GM18502 (cell line): Measurements from ENCODE around the gene NOS1AP.
"Not testable (repeated sequence)": the region's sequence is repeated elsewhere in the genome, so short reads cannot be mapped to it uniquely, and the experiment has no call there.

ENCODE experiments used
- ATAC-seq: cut with Tn5 transposase; IDR thresholded peaks from one replicate; pipeline ENCODE4 v1.9.1; 2021; ENCODE audit warnings: mild to moderate bottlenecking; ENCODE audit not compliant: unreplicated experiment, poor library complexity

The NOS1AP gene

DNA sequence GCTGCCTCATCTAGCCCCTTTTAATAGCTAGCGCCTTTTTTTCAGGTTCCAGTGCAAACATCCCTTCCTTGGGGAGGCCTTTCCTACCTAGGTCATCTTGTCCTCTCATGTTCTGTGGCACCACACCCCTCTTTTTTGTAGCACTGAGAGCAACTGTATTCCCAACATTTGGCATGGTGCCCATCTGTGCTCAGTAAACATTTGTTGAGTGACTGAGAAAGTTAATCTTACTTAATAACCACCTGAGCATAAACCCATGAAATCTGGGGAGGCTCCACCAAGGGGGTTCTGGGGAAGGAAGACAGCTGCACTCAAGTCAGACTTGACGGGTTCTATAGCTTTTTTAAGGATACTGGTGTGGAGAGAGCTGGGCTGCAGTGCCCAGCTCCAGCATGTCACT lies 90.0 kb downstream of the NOS1AP start:
- ATAC-seq, result no peak

DNA sequence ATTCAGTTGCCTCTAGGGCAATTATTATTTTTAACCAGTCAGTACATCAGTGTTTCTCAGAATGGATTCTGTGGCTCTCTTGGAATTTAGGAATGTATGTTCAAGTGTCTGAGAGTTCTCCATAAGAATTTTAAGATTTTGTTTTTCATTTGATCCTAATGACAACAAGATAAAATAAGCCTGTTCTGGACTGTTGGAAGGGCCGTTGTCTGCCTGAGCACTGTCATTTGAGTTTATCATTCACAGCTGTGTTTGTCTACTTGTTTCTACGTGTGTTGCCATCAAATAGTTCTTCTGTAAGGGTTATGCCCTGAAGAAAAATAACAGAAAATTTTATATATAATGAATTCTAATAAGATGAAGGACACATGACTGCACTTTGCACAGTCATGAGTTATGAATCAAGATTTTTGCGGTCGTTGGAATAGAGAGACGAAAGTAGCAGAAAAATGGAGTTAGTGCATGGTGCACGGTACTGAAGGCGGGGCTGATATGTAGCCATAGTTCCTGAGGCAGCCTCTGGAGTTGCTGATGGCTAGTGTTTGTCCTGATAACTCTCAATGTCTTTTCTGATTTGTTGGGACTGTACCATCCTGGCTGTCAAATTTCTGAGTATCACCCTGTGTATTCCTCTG lies 92.5 kb downstream of the NOS1AP start:
- no peak for ATAC-seq

DNA sequence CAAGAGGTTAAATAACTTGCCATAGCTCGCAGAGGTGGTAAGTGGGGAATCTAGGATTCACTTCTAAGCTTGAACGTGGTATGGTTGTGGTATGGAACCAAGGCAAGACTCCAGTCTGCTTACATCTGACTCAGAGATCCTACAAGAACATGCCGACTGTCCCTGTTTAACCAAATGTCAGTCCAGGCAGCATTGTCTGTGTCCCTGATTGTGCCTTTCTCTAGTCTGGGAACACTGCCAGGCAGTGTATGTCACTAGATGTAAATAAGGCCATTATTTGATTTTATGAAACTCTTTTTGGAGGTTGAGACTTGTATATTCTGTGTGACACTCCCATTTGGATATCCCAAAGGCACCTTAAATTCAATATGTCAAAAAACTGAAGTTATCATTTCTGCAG lies 96.0 kb downstream of the NOS1AP start:
- no peak for ATAC-seq

DNA sequence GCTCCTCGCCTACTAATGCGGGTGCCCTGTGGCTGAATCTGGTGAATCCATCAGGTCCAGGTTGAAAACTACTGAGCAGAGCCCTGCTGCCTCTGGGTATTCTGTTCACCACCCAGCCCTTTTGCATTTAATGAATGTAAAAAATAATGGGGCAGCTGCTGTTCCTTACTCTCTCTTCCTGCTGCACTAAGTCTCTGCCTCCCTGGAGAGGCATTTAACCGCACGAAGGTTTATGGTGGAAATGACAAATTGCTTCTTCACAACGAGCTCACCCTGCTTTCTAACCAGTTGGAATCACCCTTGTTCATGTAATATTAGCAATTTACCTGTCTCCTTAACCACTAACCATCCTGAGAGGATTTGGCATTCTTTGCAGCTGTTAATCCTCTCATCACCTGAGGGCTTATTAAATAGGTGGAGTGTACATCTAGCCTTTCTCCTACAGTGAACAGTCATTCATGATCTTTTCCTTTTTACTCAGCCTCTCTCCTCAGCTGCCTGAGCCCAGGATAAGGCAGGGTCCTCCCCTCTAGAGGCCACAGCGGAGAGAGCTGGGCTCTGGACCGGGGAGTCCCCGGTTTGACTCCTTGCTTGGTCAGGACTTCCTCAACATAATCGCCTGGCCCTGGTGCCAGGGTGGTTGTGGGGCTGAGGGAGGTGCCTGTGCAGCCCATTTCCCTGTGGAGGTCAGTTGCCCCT lies 97.6 kb downstream of the NOS1AP start:
- no peak for ATAC-seq

DNA sequence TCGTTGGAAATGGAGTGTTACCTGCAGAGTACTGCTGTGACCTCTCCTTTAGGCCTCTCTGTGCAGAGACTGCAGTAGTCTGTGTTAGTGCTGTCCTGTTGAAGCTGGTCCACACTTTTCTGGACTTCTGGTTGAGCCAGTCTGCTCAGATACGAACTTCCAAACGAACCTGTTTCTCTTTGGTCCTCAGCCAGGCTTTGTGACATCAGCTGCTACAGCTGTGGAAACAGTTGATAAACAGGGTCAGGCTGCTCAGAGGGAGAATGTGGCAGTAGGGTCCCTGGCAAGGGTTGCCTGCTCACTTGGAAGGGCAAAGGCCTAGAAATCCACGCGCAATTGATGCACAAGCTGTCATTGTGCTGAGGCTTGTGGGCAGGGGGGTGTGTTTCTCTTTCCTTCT lies 98.8 kb downstream of the NOS1AP start:
- no peak for ATAC-seq

DNA sequence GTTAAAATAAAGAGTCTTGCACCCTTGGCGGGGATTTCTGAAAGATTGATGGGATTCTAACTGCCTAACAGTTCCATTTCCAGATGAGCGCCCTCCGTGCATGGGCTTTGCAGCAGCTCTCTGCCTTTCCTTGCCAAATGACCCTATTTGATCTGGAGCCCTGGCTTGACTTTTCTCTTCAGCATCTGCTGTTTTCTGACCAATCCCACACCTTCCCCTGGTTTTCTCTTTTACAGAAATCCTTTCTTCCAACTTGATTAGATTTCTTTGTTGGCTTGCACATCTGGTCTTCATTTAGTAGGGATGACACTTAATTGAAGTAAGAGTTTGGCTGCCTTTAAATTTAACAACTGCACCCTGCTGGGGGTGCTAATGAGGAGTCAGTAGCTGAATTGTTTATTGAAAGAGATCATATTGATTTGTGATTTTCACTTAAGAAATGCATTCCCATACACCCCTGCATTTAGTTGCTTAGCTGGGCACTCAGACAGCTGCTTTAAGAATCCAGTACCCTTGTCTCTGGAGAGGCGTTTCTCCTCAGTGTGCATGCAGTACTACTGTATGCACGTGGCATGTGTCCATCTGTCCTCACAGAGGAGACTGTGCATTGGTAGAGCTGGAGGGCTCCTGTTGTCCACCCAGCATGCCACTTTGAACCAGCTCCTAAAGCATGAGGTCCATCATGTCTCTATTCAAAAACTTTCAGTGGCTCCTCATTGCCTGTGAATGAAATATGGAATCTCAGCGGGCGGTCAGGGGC lies 99.7 kb downstream of the NOS1AP start:
- no peak for ATAC-seq

DNA sequence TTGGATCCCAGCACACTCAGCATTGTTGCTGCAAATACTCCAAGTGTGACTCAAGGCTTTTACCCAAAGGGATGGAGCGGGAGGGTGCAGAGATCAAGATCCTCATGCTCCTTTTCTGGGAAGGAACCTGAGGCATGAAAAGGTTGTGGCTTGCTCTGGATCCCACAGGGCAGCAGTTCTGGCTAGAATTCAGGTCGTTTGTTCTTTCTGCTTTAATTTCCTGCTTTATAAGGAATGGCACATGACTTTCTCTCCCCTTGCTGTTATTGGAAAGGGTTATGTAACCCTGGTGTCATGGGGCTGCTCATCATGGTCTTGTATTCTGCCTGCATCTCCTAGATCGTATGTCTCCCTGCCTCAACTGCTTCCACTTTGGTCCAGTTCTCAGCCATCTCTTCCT lies 101.6 kb downstream of the NOS1AP start:
- ATAC-seq, result no peak

DNA sequence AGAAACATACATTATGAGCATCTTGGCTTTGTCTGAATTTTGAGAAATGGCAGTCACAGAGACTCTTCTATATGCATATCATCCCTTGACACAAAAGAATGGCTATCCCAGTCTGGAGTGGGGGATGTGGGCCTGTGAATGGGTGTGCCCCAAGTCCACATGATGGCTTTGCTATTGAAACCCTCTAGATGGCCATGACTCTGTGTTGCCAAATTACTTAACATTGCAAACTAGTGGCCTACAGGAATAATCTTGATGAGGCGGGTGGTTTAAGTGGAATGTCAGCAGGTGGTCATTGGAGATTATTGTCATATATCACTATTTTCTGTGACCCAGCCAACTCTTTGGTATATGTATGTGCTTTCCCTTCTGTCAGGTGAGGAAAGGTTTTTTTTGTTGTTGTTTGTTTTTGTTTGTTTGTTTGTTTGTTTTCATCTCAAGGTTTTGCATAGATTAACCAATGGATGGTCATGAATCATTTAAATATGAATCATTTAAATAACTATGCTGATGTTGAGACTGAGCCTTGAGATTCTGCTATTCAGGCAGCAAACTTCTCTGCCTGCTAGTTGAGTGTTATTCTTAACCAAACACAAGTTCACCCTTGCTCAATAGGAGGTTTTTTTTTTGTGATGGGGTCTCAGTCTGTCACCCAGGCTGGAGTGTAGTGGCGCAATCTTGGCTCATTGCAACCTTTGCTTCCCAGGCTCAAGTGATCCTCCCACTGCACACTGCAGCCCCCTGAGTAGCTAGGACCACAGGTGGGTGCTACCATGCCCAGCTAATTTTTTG lies 103.0 kb downstream of the NOS1AP start:
- ATAC-seq, result no peak

DNA sequence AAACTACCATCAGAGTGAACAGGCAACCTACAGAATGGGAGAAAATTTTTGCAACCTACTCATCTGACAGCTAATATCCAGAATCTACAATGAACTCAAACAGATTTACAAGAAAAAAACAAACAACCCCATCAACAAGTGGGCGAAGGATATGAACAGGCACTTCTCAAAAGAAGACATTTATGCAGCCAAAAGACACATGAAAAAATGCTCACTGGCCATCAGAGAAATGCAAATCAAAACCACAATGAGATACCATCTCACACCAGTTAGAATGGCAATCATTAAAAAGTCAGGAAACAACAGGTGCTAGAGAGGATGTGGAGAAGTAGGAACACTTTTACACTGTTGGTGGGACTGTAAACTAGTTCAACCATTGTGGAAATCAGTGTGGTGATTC lies 104.1 kb downstream of the NOS1AP start:
- not testable (repeated sequence) for ATAC-seq

DNA sequence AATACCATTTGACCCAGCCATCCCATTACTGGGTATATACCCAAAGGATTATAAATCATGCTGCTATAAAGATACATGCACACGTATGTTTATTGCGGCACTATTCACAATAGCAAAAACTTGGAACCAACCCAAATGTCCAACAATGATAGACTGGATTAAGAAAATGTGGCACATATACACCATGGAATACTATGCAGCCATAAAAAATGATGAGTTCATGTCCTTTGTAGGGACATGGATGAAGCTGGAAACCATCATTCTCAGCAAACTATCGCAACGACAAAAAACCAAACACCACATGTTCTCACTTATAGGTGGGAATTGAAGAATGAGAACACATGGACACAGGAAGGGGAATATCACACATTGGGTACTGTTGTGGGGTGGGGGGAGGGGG lies 104.5 kb downstream of the NOS1AP start:
- not testable (repeated sequence) for ATAC-seq

DNA sequence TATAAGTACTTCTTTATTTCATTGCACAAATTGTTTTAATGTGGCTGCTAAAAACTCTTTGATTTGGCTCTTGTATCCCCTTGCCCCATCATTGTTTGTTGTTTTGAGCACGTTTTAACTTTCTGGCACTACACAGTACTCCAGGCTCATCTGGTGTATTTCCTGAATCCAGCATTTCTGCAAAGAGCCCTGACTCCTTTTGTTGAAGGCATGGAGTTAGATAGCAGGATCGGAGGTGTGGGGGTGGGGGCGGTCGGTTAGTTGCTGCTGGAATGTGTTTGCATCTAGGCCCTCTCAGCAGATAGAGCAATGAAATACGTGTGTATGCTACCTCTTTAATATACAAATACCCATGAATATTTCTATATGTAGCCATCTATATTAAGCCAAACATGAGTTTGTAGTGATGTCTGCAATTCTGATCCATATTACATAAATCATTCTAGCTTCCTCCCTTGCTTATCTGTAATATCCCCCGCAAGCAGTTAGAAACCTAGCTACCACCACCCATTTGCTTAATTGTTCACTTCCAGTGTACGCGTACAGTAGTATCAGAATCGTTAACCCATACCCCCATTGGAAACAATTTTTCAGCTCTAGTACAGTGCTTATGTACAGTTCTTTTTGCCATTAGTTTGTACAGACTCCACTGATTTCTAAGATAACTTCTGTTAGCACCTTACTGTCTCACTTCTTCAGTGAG lies 106.0 kb downstream of the NOS1AP start:
- no peak for ATAC-seq

DNA sequence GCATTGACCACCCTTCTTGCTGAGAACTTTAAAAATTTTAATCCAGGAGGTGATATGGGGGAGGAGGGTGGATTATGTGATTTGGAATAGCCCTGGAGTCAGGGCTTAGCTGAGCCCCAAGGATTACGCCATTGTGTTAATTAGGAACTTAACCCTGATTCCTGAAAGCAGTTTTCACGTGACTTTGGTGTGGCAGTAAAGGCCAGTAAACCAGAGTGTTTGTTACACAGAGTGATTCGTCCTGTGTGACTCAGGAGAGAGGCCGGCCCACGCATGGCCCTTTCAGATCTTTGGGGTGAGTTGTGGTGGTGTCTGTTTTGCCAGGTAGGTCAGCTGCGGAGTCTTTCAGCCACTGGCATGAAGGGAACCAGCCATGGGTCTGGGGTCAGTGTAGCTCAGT lies 107.6 kb downstream of the NOS1AP start:
- no peak for ATAC-seq

DNA sequence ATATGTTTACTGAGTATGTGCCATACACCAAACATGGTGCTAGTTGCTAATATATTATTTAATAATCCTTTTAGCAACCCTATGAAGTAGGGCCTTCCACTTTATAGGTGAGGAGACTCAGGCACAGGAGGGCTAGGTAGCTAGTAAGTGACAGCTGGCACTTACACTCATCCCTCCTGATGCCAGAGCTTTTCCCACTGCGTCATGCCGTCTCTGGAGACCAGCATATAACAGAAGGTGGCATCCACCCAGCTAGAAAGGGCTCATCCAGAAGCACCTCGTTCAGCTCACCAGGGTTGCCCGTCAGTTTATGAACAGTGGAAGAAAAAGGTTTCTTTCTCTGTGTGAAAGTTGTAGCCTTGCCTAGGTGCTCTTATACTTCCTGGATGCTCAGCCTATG lies 108.9 kb downstream of the NOS1AP start:
- no peak for ATAC-seq

DNA sequence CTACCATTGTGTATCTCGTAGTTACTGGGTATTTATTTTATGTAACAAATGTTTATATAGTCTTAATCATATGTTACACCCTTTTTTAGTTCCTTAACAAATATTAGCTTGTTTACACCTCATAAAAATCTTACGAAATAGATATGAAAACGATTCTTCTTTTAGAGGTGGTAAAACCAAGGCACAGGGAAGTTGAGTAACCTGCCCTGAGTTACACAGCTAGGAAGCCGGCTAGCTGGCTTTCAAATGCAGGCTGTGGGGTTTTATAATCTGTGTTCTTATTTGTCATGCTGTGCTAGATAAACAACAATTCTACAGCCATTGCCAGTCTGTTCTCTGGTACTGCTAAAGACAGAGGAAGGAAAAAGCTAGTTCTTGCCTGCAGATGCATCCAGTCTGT lies 109.6 kb downstream of the NOS1AP start:
- no peak for ATAC-seq

DNA sequence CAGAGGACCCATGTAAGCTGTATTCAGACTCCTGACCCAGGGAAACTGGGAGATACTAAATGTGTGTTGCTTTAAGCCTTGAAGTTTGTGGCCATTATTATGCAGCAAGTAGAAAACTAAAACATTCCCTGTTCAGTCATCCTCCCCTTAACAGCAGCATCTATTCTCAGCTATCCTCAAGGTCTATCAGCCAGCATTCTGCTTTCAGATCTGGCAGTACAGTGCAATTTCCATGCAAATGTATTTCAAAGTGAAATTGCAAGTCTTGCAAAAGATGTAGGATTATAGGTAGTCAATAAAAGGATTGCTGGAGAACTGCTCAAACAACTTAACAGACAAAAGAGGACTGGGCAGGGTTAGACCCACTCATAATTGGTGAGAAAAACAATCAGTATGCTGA lies 111.3 kb downstream of the NOS1AP start:
- ATAC-seq, result no peak

DNA sequence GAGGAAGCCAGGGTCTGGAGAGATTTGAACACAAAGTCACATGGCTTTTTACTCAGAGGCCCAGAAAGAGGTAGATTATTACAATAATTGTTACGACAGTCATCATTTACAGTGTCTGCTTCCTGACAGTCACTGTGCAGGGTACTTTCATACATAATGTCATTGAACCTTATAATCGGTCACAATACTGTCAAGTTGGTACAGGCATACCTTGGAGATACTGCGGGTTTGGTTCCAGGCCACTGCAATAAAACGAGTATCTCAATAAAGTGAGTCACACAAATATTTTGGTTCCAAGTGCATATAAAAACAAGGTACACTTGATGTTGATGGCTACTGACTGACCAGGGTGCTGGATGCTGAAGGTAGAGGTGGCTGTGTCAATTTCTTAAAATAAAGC lies 112.6 kb downstream of the NOS1AP start:
- no peak for ATAC-seq

DNA sequence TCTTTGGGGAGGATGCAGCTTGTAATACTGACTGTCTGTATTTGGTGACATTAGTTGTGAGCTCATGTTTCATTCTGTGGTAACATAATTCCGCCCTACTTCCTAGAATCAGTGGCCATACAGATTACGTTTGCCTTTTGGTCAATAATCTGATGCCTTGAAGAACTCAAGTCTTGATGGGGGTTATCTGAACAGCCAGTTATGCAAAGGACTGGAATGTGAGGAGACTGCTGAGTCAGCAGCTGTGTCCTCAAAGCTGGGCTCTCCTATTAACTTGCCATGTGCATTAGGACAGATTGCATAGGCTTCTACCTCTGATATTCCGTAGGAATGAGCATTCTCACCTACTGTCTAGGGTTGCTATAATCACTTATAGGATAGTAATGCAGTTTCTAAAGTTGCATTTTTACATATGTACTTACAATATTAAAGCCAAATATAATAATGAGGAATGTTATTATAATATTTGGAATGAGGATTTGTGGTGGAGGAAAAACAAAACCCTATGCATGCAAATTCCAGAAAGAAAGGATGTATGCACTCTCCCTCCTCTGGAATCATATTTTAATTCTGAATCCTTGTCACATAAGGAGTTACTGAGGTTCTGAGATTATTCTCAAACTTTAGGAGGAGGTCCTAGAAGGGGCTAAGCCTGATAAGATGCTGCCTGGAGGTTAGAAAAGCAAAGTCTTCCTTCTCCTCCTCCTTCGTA lies 116.0 kb downstream of the NOS1AP start:
- no peak for ATAC-seq

DNA sequence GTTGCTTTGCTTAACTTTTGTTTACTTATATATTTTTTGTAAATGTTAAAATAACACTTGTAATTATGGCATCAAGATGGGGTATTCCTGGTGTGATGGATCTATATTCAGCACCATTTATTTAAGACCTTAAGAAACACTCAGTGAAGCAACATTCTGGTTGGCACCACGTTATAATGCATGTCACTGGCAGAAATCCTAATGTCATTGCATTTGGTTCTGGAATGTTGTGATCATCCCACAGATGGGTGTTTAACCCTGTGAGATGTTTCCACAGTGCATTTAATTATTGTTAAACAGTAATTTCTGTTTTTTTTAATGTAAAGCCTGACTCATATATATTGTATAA lies 116.5 kb downstream of the NOS1AP start:
- no peak for ATAC-seq

DNA sequence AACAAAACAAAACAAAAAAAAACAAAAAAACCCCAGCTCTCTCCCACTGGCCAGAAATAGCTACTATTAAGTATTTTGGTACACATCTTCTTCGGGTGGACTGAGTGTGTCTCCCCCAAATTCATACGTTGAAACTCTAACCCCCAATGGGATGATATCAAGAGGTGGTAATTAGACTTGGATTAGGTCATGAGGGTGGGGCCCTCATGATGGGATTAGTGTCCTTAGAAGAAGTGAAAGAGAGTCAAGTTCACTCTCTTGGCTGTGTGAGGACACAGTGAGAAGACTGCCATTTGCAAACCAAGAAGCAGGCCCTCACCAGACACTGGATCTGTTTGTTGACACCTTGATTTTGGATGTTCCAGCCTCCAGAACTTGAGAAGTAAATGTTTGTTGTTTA lies 116.9 kb downstream of the NOS1AP start:
- ATAC-seq, result no peak
